ENCODE measurements around the gene RBM12.

The RBM12 gene

GRCh38 chr20:35669681-35670080 lies 5.0 kb upstream of the RBM12 start:
- TF ChIP-seq, protein P1, sequence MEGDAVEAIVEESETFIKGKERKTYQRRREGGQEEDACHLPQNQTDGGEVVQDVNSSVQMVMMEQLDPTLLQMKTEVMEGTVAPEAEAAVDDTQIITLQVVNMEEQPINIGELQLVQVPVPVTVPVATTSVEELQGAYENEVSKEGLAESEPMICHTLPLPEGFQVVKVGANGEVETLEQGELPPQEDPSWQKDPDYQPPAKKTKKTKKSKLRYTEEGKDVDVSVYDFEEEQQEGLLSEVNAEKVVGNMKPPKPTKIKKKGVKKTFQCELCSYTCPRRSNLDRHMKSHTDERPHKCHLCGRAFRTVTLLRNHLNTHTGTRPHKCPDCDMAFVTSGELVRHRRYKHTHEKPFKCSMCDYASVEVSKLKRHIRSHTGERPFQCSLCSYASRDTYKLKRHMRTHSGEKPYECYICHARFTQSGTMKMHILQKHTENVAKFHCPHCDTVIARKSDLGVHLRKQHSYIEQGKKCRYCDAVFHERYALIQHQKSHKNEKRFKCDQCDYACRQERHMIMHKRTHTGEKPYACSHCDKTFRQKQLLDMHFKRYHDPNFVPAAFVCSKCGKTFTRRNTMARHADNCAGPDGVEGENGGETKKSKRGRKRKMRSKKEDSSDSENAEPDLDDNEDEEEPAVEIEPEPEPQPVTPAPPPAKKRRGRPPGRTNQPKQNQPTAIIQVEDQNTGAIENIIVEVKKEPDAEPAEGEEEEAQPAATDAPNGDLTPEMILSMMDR (IDR thresholded peaks at IDR 0.05; ENCODE audit: low read depth, low read length) = no peak
- no peak overlapping the region for H3K4me3 ChIP-seq (replicated peaks in 1 of 2; ENCODE audit: low read depth in 2 of 2, low read length in 2 of 2)
- DNase-seq (ENCODE audit: low read depth in 2 of 2) = no peak

DNA sequence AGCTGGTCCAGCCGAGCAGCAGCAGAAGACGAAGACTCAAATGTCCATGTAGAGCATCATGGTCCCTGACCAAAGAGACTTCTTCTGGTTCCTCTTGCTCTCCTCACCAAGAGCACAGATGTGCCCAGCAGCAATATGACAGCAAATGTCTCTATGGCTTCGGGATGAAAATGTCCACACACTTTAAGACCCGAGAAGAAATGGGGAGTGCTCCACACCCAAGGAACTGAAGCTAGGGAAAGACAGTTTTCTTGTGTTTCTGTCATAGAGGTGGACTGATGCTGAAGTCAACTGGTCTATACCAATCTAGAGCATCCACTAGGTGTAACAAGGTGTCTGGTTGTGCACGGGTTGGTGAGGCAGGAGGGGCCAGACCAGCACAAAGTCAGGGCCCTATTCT lies 4.5 kb upstream of the RBM12 start:
- DNase-seq (ENCODE audit: low read depth in 2 of 2) = no peak
- TF ChIP-seq, protein P1 (IDR thresholded peaks at IDR 0.05; ENCODE audit: low read depth, low read length) = no peak
- no peak overlapping the region for H3K4me3 ChIP-seq (replicated peaks in 1 of 2; ENCODE audit: low read depth in 2 of 2, low read length in 2 of 2)

DNA sequence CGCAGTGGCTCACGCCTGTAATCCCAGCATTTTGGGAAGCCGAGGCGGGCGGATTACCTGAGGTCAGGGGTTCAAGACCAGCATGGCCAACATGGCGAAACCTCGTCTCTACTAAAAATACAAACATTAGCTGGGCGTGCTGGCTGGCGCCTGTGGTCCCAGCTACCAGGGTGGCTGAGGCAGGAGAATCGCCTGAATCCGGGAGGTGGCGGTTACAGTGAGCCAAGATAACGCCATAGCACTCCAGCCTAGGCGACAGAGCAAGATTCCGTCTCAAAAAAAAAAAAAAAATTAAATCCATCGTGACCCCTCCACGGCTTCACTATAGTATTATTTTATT lies 1.2 kb upstream of the RBM12 start:
- no peak overlapping the region for H3K4me3 ChIP-seq (replicated peaks in 1 of 2; ENCODE audit: low read depth in 2 of 2, low read length in 2 of 2)
- TF ChIP-seq, protein P1 (IDR thresholded peaks at IDR 0.05; ENCODE audit: low read depth, low read length) = no peak
- no peak for DNase-seq (ENCODE audit: low read depth in 2 of 2)

GRCh38 chr20:35663516-35664465 lies 909 bp downstream of the RBM12 start:
- TF ChIP-seq, protein P1 (IDR thresholded peaks at IDR 0.05; ENCODE audit: low read depth, low read length) = no peak
- peak overlapping the region; percentile 90 to 98 for H3K4me3 ChIP-seq (replicated peaks in 1 of 2; ENCODE audit: low read depth in 2 of 2, low read length in 2 of 2)
- peak; percentile 28 to 32 for DNase-seq (ENCODE audit: low read depth in 2 of 2)

DNA sequence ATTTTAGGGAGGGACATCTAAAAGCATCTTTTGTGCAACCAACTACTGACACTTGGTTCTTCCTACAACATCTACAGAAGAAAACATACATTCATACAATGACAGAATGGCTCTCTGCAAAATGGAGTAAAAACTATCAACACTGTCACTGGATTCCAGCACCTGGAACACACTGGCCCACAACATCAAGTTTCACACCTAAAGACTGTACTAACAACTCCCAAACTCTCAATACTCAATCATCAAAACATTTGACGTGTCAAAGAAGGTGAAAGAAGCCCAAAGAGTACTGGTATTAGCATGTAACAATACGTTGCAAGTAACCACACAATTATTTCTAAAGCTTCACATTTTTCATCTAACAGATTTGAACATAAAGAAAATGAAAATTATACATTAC lies 2.1 kb downstream of the RBM12 start:
- TF ChIP-seq, protein P1 (IDR thresholded peaks at IDR 0.05; ENCODE audit: low read depth, low read length) = no peak
- no peak for DNase-seq (ENCODE audit: low read depth in 2 of 2)
- H3K4me3 ChIP-seq (replicated peaks in 1 of 2; ENCODE audit: low read depth in 2 of 2, low read length in 2 of 2) = peak overlapping the region; percentile 4 to 98

GRCh38 chr20:35661908-35662307 lies 2.8 kb downstream of the RBM12 start:
- peak overlapping the region in 1 of 2 donors; percentile 1 for H3K4me3 ChIP-seq (replicated peaks in 1 of 2; ENCODE audit: low read depth in 2 of 2, low read length in 2 of 2)
- no peak for DNase-seq (ENCODE audit: low read depth in 2 of 2)
- TF ChIP-seq, protein P1 (IDR thresholded peaks at IDR 0.05; ENCODE audit: low read depth, low read length) = no peak

Data from cardiac fibroblast (primary cell).